HEK293 (cell line): Measurements from ENCODE around the gene ZDHHC24.

Source experiments
- CTCF ChIA-PET: fragments of 350-600 bp; formaldehyde crosslinking; extraction: SDS; loops from one replicate; lab custom pipeline; 2021; ENCODE audit warnings: antibody characterized with exemption; lab: Yijun Ruan, JAX
- POLR2A ChIA-PET: fragments of 300-600 bp; formaldehyde crosslinking; extraction: SDS; loops from one replicate; lab custom pipeline; 2020; ENCODE audit warnings: antibody characterized with exemption, inconsistent platforms; lab: Yijun Ruan, JAX
- H3K27ac ChIP-seq: fragments of 200-500 bp; sonication (Bioruptor generic); 2 replicates; pipeline ENCODE4 v1.5.1; 2014; ENCODE audit warnings: low read depth, low read length, control low read depth, inconsistent platforms; ENCODE audit errors: extremely low read depth
- H3K36me3 ChIP-seq, 2 experiments: fragments of 200-500 bp in 1 of 2; sonication (Bioruptor generic) in 1 of 2; 1 replicate in 1 of 2; 2 replicates in 1 of 2; pipeline ENCODE4 v1.5.1; 2014 to 2017; ENCODE audit warnings: inconsistent platforms in 2 of 2, low read length in 2 of 2; ENCODE audit not compliant: control insufficient read depth in 2 of 2, insufficient read depth in 1 of 2
- H3K4me1 ChIP-seq: fragments of 200-500 bp; sonication (Bioruptor generic); 2 replicates; pipeline ENCODE4 v1.5.1; 2014; ENCODE audit warnings: mild to moderate bottlenecking, low read length, inconsistent platforms; ENCODE audit not compliant: control insufficient read depth, insufficient read depth
- H3K4me3 ChIP-seq: 2 replicates; pipeline ENCODE4 v1.5.1; 2011; ENCODE audit warnings: low read depth, mild to moderate bottlenecking, control low read depth, low read length, moderate library complexity
- H3K9me3 ChIP-seq: fragments of 200-500 bp; sonication (Bioruptor generic); 2 replicates; pipeline ENCODE4 v1.5.1; 2014; ENCODE audit warnings: low read depth, low read length, inconsistent platforms; ENCODE audit not compliant: control insufficient read depth, insufficient read depth
- BCL11B ChIP-seq: fragments of 450-650 bp; formaldehyde crosslinking; IDR thresholded peaks from 2 replicates; pipeline ENCODE4 v1.5.1; 2016; ENCODE audit warnings: low read depth, missing biosample characterization, missing genetic modification characterization
- GLI4 ChIP-seq: fragments of 450-650 bp; formaldehyde crosslinking; IDR thresholded peaks from 2 replicates; pipeline ENCODE4 v1.5.1; 2016; ENCODE audit warnings: missing biosample characterization, missing genetic modification characterization
- KLF9 ChIP-seq: fragments of 450-650 bp; formaldehyde crosslinking; IDR thresholded peaks from 2 replicates; pipeline ENCODE4 v1.5.1; 2016; ENCODE audit warnings: missing biosample characterization, missing genetic modification characterization, low read depth
- MYNN ChIP-seq: fragments of 450-650 bp; formaldehyde crosslinking; IDR thresholded peaks from 2 replicates; pipeline ENCODE4 v1.5.1; 2016; ENCODE audit warnings: missing biosample characterization, missing genetic modification characterization, borderline replicate concordance
- SCRT2 ChIP-seq: fragments of 450-650 bp; formaldehyde crosslinking; IDR thresholded peaks from 2 replicates; pipeline ENCODE4 v1.5.1; 2016; ENCODE audit warnings: missing biosample characterization, missing genetic modification characterization
- SP2 ChIP-seq: fragments of 450-650 bp; formaldehyde crosslinking; IDR thresholded peaks from 2 replicates; pipeline ENCODE4 v1.5.1; 2016; ENCODE audit warnings: missing biosample characterization, missing genetic modification characterization
- ZBTB6 ChIP-seq: fragments of 450-650 bp; formaldehyde crosslinking; IDR thresholded peaks from 2 replicates; pipeline ENCODE4 v1.5.1; 2017; ENCODE audit warnings: missing biosample characterization, missing genetic modification characterization
- ZNF114 ChIP-seq: fragments of 450-650 bp; formaldehyde crosslinking; IDR thresholded peaks from 2 replicates; pipeline ENCODE4 v1.5.0; 2017; ENCODE audit warnings: missing biosample characterization, missing genetic modification characterization
- ZNF2 ChIP-seq: fragments of 450-650 bp; formaldehyde crosslinking; IDR thresholded peaks from 2 replicates; pipeline ENCODE4 v1.5.1; 2016; ENCODE audit warnings: missing biosample characterization, missing genetic modification characterization
- ZNF274 ChIP-seq, 2 experiments: fragments of 200-500 bp in 1 of 2; fragments of 450-650 bp in 1 of 2; sonication (Bioruptor generic) in 1 of 2; formaldehyde crosslinking in 1 of 2; IDR thresholded peaks; 2 replicates each; pipeline versions ENCODE4 v1.5.1 to v1.6.1; 2014 to 2016; ENCODE audit warnings: borderline replicate concordance in 1 of 2, inconsistent platforms in 1 of 2, low read length in 1 of 2, missing biosample characterization in 1 of 2, missing genetic modification characterization in 1 of 2
- ZNF311 ChIP-seq: fragments of 450-650 bp; formaldehyde crosslinking; IDR thresholded peaks from 2 replicates; pipeline ENCODE4 v1.5.1; 2017; ENCODE audit warnings: missing biosample characterization, missing genetic modification characterization, borderline replicate concordance
- ZNF324 ChIP-seq: fragments of 450-650 bp; formaldehyde crosslinking; IDR thresholded peaks from 2 replicates; pipeline ENCODE4 v1.5.1; 2016; ENCODE audit warnings: missing biosample characterization, missing genetic modification characterization
- ZNF48 ChIP-seq: fragments of 450-650 bp; formaldehyde crosslinking; IDR thresholded peaks from 2 replicates; pipeline ENCODE4 v1.5.1; 2016; ENCODE audit warnings: missing biosample characterization, missing genetic modification characterization
- ZNF514 ChIP-seq: fragments of 450-650 bp; formaldehyde crosslinking; IDR thresholded peaks from 2 replicates; pipeline ENCODE4 v1.5.1; 2016; ENCODE audit warnings: missing biosample characterization, missing genetic modification characterization
- ZNF548 ChIP-seq: fragments of 450-650 bp; formaldehyde crosslinking; IDR thresholded peaks from 2 replicates; pipeline ENCODE4 v1.5.1; 2016; ENCODE audit warnings: missing biosample characterization, missing genetic modification characterization
- ZNF555 ChIP-seq: fragments of 450-650 bp; formaldehyde crosslinking; conservative IDR thresholded peaks from 2 replicates; pipeline ENCODE4 v1.5.1; 2017; ENCODE audit warnings: missing biosample characterization, mild to moderate bottlenecking, missing genetic modification characterization, inconsistent platforms
- ZNF600 ChIP-seq: fragments of 450-650 bp; formaldehyde crosslinking; IDR thresholded peaks from 2 replicates; pipeline ENCODE4 v1.5.1; 2016; ENCODE audit warnings: missing biosample characterization, missing genetic modification characterization
- ZNF610 ChIP-seq: fragments of 450-650 bp; formaldehyde crosslinking; IDR thresholded peaks from 2 replicates; pipeline ENCODE4 v1.5.1; 2016; ENCODE audit warnings: missing biosample characterization, missing genetic modification characterization, borderline replicate concordance
- ZNF621 ChIP-seq: fragments of 450-650 bp; formaldehyde crosslinking; IDR thresholded peaks from 2 replicates; pipeline ENCODE4 v1.5.1; 2017; ENCODE audit warnings: missing biosample characterization, missing genetic modification characterization
- ZNF660 ChIP-seq: fragments of 450-650 bp; IDR thresholded peaks from 2 replicates; pipeline ENCODE4 v1.5.1; 2018; ENCODE audit warnings: missing biosample characterization, mild to moderate bottlenecking, missing genetic modification characterization
- ZNF768 ChIP-seq: fragments of 450-650 bp; formaldehyde crosslinking; IDR thresholded peaks from 2 replicates; pipeline ENCODE4 v1.5.1; 2018; ENCODE audit warnings: missing biosample characterization, mild to moderate bottlenecking, missing genetic modification characterization
- ZNF777 ChIP-seq: fragments of 450-650 bp; formaldehyde crosslinking; IDR thresholded peaks from 2 replicates; pipeline ENCODE4 v1.5.1; 2017; ENCODE audit warnings: missing biosample characterization, missing genetic modification characterization, borderline replicate concordance
- ZSCAN30 ChIP-seq: fragments of 450-650 bp; IDR thresholded peaks from 2 replicates; pipeline ENCODE4 v1.5.1; 2018; ENCODE audit warnings: missing biosample characterization, mild to moderate bottlenecking, missing genetic modification characterization, moderate library complexity

ZDHHC24 gene

GRCh38 chr11:66555416-66555815, 9.6 kb upstream of the ZDHHC24 start:
- Histone ChIP-seq H3K9me3 (no peaks in the 10 kb centered on the region), H3K4me3 (no peak overlapping the region), H3K27ac (no peak overlapping the region), H3K4me1 (no peaks in the 10 kb centered on the region), H3K36me3 (no peaks in the 10 kb centered on the region)
- ChIA-PET POLR2A (interaction anchor here (0.7 kb wide), 1 partner anchor 9 kb away, joined by 4 read pairs; the partner anchor contains the start of genes ACTN3 and ZDHHC24), CTCF (no interaction called here)
- TF ChIP-seq SP2 (tag by site-specific recombination) (no peak), GLI4 (tag by site-specific recombination) (no peak), KLF9 (tag by site-specific recombination) (no peak), ZSCAN30 (tag by site-specific recombination) (no peak), ZNF610 (no peak), ZNF660 (tag by site-specific recombination) (no peak), MYNN (tag by site-specific recombination) (no peak), ZNF324 (tag by site-specific recombination) (no peak), ZNF555 (tag by site-specific recombination) (no peak), ZNF621 (tag by site-specific recombination) (no peak), SCRT2 (no peak), ZNF311 (tag by site-specific recombination) (no peak)

- Histone ChIP-seq H3K4me1 (no peaks in the 10 kb centered on the region), H3K4me3 (no peak overlapping the region), H3K9me3 (no peaks in the 10 kb centered on the region), H3K36me3 (no peaks in the 10 kb centered on the region), H3K27ac (no peak overlapping the region)
- POLR2A ChIA-PET: interaction anchor here (0.7 to 0.9 kb wide), 2 partner anchors 8 to 62 kb away, joined by 3 to 4 read pairs; partner anchors contain the start of genes ACTN3, RBM14 and ZDHHC24
- TF ChIP-seq ZNF600 (tag by site-specific recombination): peak; percentile 53; the same call in 1 of the 2 replicates
- no peak for TF ChIP-seq ZNF514 (tag by site-specific recombination)
- CTCF ChIA-PET: no interaction called here
These were observed 8.8 kb upstream of the ZDHHC24 start for GRCh38 chr11:66554602-66555001.

- no peak overlapping the region for H3K27ac ChIP-seq
- POLR2A ChIA-PET: no interaction called here
- H3K4me1 ChIP-seq: no peaks in the 10 kb centered on the region
- H3K4me3 ChIP-seq: no peak overlapping the region
- TF ChIP-seq ZNF2 (tag by site-specific recombination): no peak
- no peak for TF ChIP-seq ZNF777 (tag by site-specific recombination)
- TF ChIP-seq ZNF274 (IDR thresholded peaks at IDR 0.05; ENCODE audit: low read length): no peak
- no peak for TF ChIP-seq ZNF274 (tag by site-specific recombination; IDR thresholded peaks at IDR 0.05; ENCODE audit: borderline replicate concordance)
- peak; percentile 26; the same call in 1 of the 2 replicates for TF ChIP-seq ZNF768
- TF ChIP-seq ZNF114 (tag by site-specific recombination): no peak
- no peak for TF ChIP-seq BCL11B (tag by site-specific recombination)
- no peak for TF ChIP-seq ZNF48 (tag by site-specific recombination)
- TF ChIP-seq ZNF548 (tag by site-specific recombination): no peak
- TF ChIP-seq ZBTB6: no peak
- CTCF ChIA-PET: interaction anchor here (0.7 kb wide), 1 partner anchor 101 kb away, joined by 3 read pairs; no protein-coding TSS in a partner anchor
- H3K36me3 ChIP-seq: no peaks in the 10 kb centered on the region
- no peaks in the 10 kb centered on the region for H3K9me3 ChIP-seq
These were observed 5.0 kb upstream of the ZDHHC24 start for GRCh38 chr11:66550887-66551286.
